NCI-H2196 treated with DMSO at 0.1 percent for 48 hours (cell line): ENCODE measurements around the gene EOMES.

Experiments
- DNase-seq: peaks from one replicate; lab custom pipeline; 2025; ENCODE audit not compliant: unreplicated experiment; lab: John Stamatoyannopoulos, UW

Gene EOMES

DNA sequence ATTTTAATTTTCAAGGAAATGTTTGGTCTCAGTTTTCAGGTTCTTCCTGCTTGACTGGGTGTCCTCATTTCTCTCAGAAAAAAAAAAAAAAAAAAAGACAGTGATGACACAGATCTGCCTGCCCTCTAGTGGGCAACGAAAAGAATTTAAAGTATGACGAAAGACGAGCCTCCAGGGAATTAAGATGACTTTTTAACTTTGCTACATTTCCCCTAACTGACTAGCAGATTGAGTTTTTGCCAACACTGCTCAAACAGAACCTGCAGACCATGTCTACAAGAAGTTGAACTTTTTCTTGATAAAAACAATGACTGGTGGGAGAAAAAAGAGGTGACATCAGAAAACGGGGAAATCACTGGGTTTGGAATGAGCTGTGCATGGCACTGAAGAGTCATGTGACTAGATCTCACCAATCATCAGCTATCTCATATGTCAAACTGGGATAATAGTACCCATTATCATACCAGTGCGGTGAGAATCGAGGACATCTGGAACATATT is 40.8 kb downstream of the EOMES start:
- DNase-seq: no peak

DNA sequence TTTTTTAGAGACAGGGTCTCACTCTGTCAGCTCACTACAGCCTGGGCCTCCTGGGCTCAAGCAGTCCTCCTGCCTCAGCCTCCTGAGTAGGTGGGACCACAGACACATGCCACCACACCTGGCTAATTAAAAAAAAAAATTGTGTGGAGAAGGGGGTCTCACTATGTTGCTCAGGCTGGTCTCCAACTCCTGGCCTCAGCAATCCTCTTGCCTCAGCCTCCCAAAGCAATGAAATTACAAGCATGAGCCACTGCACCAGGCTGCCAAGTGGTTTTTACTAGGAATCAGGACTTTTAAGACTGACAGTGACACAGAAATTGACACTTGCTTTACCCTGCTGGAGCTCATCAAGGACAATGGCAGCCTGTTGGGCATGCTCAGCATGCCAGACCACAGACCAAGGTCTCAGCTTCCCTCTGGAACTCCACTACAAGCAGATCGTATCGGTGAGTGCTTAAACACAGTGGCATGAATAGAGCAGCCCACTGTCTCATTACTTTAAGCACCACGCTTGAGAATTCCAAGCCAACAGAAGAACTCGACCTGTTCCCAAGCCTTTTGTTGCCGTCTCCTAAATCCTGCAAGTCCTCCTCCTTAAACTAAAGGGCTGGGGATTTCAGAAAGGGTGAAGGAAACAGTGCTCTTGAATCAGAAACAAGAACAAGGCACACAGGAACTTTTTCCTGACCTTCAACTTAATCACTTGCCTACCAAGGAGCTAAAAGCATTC is 41.4 kb downstream of the EOMES start:
- no peak for DNase-seq

DNA sequence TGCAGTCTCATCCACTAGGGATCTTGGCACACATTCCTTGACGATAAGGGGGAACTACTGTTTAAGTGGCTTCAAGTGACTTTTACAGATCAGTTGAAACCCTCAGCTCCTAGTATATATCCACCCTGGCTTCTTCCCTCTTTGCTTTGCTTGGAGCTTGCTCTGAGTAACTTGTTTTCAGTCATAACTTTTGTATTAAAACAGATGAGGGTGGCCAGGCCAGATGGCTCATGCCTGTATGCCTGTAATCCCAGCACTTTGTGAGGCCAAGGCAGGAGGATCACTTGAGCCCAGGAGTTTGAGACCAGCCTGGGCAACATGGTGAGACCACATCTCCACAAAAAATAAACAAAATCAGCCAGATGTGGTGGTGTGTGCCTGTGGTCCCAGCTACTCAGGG is 42.4 kb downstream of the EOMES start:
- DNase-seq: no peak

DNA sequence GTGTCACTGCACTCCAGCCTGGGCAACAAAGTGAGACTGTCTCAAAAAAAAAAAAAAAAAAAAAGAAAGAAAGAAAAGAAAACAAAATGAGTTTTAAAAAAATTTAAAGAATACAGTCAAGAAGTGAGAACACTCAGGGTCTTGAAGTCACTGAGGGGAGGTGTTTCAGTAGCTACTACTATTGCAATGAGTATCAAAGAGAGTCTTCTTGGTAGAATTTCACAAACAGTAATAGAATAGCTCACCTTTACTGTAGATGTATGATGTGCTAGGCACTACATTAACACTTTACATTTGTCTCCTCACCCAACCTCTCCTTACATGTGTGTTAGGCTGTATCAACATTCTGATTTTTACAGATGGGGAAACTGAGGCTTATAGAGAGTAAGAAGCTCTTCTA is 43.9 kb downstream of the EOMES start:
- no peak for DNase-seq

DNA sequence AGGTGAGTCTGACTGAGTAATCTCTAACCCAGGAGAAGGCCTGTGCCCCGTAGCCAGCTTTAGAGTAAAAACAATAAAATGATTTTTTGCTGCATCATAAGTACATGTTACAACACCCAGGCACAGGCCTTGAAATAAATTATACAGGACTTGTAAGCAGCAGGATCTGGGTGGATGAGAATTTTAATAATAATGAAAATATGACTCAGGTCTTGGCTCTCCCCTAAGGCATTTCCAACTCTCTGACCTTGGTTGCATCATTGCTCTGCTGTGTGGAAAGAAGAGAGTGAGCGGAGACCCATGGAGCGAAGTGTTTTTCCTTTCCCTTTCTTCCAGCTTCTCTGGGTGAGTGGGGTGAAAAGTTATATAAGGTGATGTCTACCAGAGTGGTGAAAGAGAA is 44.6 kb downstream of the EOMES start:
- DNase-seq: no peak

DNA sequence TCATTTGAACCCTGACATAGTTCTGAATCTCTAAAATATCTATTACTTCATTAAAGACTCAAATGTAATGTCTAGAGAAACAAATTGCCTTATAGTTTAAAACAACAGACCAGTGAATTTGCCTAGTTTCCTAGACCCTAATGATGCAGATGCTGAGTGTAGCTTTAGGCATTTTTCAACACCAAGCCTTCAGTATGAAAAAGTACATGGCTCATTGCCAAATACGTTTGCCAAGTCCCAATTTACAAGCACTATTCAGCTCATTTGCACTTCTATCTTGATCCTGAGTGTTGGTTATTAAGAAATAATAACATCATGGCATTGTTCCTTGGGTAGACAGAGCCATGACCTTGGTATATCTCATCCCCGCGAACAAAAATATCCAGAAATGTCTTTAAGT is 46.8 kb downstream of the EOMES start:
- DNase-seq: no peak

DNA sequence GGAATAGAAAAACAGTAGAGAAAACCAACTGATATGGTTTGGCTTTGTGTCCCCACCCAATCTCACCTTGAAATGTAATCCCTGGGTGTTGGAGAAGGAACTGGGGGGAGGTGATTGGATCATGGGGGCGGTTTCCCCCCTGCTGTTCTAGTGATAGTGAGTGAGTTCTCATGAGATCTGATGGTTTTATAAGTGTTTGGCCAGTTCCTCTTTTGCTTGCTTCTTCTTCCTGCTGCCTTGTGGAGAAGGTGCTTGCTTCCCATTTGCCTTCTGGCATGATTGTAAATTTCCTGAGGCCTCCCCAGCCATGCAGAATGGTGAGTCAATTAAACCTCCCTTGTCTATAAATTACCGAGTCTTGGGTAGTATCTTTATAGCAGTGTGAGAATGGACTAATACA is 48.4 kb downstream of the EOMES start:
- DNase-seq: no peak

DNA sequence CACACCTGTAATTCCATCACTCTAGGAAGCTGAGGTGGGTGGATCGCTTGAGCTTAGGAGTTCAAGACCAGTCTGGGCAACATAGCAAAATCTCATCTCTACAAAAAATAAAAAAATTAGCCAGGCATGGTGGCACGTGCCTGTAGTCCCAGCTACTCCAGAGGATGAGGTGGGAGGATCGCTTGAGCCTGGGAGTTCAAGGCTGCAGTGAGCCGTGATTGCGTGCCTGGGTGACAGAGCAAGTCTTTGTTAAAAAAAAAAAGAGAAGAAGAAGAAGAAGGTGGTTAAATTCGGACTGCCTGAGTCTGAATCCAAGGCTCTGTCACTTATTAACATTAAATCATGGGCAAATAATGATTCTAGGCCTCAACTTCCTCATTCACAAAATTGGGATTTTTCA is 51.0 kb downstream of the EOMES start:
- no peak for DNase-seq

DNA sequence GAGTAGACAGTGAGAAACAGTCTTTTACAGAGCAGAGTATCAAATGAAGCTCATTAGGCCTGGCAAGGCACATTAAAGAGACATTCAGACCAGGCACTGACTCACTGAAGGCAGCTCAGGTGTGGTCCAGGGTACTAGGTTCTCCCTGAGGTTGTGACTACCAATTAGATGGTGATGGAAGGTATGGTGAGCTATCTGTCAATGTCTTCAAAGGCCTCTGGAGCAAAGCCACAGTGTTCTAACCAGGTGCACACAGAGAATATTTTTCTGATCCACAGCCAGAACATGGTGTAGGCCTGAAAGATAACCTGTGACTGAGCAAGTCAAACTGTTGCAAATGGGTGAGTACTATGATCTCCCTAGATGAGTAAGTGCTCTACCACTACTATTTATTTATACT is 51.5 kb downstream of the EOMES start:
- no peak for DNase-seq

DNA sequence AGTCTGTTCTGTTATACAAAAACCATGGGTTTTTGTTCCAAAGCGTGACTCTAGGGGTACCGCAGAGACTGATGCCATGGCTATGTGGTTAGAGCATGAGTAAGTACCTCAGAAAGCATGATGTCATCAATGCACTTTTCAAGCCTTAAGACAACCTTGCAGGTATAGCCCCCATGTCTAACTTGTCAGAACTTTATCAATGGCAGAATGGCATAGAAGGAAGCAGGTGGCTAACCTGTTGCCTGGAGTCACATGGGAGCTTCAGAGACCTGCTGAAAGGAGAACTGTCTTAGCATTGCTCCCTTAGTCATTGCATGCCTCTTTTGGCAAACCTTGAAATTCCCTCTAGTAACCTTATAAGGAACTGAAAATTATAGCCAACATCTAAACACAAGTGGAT is 52.5 kb downstream of the EOMES start:
- no peak for DNase-seq

DNA sequence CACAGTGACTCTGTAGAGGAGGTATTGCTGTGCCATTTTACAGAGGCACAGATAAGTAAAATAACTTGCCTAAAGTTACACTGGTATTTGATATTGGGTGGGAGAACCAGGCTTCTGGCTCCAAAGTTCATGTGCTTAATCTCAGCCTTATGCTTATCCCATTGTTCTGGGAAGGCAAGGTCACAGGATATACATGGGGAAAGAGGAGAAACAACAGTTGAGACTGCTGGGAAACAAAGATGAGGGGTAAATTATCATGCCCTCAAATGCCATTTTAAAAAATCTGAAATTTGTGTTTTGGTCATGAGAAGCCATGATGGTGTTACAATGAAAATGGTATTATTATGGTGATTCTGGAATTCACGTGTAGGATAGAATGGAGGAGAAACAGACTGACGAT is 54.4 kb downstream of the EOMES start:
- no peak for DNase-seq

DNA sequence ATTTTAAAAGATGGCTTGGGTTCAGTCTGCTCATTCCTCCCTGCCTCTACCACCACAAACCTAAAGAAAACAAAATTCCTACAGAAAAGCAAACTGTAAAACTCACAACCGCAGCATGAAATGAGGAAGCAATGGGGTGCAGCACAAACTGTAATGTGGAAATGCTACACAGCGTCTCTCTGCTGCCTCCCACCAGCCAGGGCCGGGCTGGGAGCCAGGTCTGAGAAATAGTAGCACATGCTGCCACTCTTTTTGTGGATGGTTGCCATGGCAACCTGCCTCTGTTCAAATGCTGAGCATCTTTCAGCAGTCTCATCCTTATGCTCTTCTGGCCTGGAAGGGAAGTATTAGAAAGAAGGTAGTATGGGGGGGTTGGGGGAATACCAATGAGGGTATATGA is 55.4 kb downstream of the EOMES start:
- DNase-seq: no peak

DNA sequence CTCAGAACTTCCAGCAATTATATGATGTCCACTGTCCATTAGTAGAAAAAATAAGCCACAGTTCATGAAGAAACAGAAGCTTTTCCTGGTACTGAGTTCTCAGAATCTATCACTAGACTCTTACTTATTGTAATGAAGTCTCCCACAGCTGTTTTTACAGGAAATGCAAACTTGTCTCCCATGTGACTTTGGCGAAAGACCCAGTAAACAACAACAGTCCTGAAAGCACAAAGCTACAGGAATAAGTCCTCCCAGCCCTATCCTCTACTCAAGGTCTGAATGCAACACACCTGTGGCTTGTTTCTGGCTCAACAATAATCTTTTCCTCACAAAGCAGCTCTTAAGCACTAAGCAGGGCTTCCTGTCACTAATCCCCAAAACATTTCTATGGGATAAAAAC is 55.9 kb downstream of the EOMES start:
- DNase-seq: no peak
